GM18870 (cell line): ENCODE measurements around the gene C7orf33.

Source experiments
- ATAC-seq: cut with Tn5 transposase; IDR thresholded peaks from one replicate; pipeline ENCODE4 v1.9.1; 2021; ENCODE audit warnings: moderate library complexity; ENCODE audit not compliant: unreplicated experiment

Gene C7orf33

GRCh38 chr7:148624735-148625134 lies 34.2 kb downstream of the C7orf33 start:
- ATAC-seq, result no peak

GRCh38 chr7:148625342-148625741 lies 34.8 kb downstream of the C7orf33 start:
- no peak for ATAC-seq

DNA sequence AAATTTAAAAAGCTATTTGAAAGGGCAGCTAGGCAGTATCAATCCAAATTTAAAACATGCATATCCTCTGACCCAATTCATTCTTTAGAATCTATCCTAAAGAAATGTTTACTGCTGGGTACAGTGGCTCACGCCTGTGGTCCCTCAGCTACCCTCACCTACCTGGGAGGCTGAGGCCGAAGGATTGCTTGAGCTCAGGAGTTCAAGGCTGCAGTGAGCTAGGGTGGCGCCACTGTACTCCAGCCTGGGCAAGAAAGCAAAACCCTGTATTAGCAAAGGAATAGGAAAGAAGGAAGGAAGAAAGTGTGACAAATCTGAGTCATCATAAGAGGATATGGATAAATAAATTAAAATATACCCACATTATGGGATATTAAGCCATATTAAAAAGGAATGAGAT lies 36.3 kb downstream of the C7orf33 start:
- no peak for ATAC-seq

DNA sequence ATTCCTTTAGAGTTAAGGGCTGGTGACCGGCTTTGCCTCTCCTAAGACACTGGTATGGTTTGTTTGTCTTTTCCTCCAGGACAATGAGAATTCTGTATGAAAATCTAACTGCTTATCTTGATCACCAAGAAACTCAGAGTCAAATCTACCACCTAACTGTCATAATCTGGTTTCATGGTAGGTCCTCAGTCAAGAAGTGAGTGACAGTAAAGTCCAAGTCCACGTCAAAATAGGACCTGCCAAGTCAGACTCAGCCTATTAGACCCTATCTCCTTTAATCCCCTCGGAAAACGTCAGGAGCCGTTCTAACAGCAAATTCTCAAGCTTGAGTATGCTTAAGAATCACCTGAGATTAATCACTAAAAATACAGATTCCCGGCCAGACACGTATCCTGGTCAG lies 37.4 kb downstream of the C7orf33 start:
- ATAC-seq, result no peak

GRCh38 chr7:148630078-148630477 lies 39.5 kb downstream of the C7orf33 start:
- no peak for ATAC-seq

GRCh38 chr7:148633761-148634160 lies 43.2 kb downstream of the C7orf33 start:
- no peak for ATAC-seq

- no peak for ATAC-seq
Measured at GRCh38 chr7:148637094-148637493, 46.5 kb downstream of the C7orf33 start.

DNA sequence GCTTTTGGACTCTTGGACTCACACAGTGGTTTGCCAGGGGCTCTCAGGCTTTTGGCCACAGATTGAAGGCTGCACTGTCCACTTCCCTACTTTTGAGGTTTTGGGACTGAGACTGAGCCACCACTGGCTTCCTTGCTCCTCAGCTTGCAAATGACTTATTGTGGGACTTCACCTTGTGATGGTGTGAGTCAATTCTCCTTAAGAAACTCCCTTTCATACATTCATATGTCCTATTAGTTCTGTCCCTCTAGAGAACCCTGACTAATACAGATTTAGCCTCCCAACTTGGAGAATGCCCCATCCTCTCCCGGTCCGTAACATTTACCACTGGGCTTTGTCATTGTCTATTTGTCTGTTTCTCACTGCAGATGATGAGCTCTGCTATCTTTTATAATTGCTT lies 55.3 kb downstream of the C7orf33 start:
- no peak for ATAC-seq

GRCh38 chr7:148650232-148650858 lies 59.8 kb downstream of the C7orf33 start:
- no peak for ATAC-seq

DNA sequence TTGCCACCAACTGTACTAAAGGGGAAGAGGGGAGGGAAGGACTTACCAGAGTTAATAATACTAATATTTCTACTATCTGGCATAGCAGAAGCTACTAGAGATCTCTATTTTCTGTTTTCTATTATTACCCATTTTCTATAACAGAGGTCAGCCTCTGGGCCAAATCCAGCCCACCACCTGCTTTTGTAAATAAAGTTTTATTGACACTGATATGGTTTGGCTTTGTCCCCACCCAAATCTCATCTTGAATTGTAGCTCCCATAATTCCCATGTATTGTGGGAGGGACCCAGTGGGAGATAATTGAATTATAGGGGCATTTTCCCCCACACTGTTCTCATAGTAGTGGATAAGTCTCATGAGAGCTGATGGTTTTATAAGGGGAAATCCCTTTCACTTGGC lies 62.2 kb downstream of the C7orf33 start:
- ATAC-seq, result no peak

- ATAC-seq, result no peak
Measured at GRCh38 chr7:148657929-148658328, 67.4 kb downstream of the C7orf33 start.

- no peak for ATAC-seq
Measured at GRCh38 chr7:148661471-148661870, 70.9 kb downstream of the C7orf33 start.

GRCh38 chr7:148662646-148663045 lies 72.1 kb downstream of the C7orf33 start:
- ATAC-seq, result no peak

DNA sequence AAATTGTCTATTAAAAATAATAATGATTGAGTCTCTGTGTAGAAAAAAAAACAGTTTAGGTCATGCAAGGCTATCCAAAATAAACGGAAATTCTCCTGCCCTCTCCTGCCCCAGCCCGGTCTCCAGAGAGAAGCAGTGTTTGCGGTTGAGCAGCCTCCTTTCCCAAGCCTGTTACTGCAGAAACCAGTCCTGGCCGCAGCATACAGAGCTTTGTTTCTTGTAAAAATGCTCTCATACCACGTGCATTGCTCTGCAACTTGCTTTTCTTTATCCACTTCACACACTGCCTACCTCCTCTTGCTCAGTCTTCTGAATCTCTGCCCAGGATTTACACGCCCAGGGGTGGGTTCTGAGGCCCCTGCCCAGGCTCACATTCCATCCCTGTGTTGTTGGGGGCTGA lies 73.8 kb downstream of the C7orf33 start:
- ATAC-seq, result no peak

- ATAC-seq, result no peak
Measured at GRCh38 chr7:148665221-148665620, 74.7 kb downstream of the C7orf33 start.
